ENCODE measurements around the gene HNF4A. TPM values are rescaled to one million over a fixed set of nuclear protein-coding genes. Genes with fewer than 3 reads are reported as not detected.

Gene HNF4A
- total RNA-seq, 1 donor from 2014 or later, result 0.09 TPM

DNA sequence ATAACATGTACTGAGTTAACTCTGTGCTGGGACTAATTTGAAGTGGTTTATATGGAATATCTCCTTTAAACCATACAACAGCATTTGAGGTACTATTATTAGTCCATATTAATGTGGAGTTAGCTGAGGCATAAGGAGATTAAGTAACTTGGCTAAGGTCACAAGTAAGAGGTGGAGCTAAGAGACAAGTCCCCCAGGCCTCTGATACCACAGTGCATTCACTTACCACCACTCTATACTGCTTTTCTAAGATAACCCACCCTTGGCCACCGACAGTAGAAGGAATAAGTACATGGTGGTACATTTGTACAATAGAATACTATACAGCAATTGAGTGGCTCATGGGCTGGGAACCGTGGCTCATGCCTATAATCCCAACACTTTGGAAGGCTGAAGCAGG, 103.8 kb downstream of the HNF4A start:
- no peaks in the 10 kb centered on the region for H3K27me3 Mint-ChIP-seq (ENCODE audit: low read depth)
- no peaks in the 10 kb centered on the region for H3K36me3 Mint-ChIP-seq
- H3K27ac Mint-ChIP-seq, result no peak overlapping the region
- no peak overlapping the region for H3K4me3 Mint-ChIP-seq
- H3K4me1 Mint-ChIP-seq, result no peaks in the 10 kb centered on the region
- TF ChIP-seq, protein P1, sequence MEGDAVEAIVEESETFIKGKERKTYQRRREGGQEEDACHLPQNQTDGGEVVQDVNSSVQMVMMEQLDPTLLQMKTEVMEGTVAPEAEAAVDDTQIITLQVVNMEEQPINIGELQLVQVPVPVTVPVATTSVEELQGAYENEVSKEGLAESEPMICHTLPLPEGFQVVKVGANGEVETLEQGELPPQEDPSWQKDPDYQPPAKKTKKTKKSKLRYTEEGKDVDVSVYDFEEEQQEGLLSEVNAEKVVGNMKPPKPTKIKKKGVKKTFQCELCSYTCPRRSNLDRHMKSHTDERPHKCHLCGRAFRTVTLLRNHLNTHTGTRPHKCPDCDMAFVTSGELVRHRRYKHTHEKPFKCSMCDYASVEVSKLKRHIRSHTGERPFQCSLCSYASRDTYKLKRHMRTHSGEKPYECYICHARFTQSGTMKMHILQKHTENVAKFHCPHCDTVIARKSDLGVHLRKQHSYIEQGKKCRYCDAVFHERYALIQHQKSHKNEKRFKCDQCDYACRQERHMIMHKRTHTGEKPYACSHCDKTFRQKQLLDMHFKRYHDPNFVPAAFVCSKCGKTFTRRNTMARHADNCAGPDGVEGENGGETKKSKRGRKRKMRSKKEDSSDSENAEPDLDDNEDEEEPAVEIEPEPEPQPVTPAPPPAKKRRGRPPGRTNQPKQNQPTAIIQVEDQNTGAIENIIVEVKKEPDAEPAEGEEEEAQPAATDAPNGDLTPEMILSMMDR (IDR thresholded peaks at IDR 0.05; ENCODE audit: unreplicated experiment), result no peak
- no peak for DNase-seq (ENCODE audit: low spot score in 2 of 2, unreplicated experiment in 2 of 2)
- H3K9me3 Mint-ChIP-seq, result no peaks in the 10 kb centered on the region

DNA sequence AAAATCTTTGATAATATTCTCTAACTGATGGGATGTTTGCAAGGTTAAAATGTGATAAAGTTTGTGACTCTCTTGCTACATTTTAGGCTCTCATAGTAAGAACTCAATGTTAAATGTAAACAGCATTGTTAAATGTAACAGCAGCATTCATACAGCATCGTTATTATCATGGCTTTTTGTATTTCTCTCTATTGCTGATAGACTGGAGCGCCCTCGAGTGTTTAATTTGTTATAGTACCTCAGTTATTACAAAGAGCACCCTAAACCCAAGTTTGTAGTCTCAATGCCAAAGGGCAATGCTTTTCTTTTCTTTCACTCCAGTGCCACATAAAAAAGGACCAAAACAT, 105.3 kb downstream of the HNF4A start:
- Mint-ChIP-seq H3K27ac (no peak overlapping the region), H3K4me1 (no peaks in the 10 kb centered on the region), H3K4me3 (no peak overlapping the region), H3K9me3 (no peaks in the 10 kb centered on the region), H3K27me3 (ENCODE audit: low read depth) (no peaks in the 10 kb centered on the region), H3K36me3 (no peaks in the 10 kb centered on the region)
- no peak for DNase-seq (ENCODE audit: low spot score in 2 of 2, unreplicated experiment in 2 of 2)
- TF ChIP-seq, protein P1 (IDR thresholded peaks at IDR 0.05; ENCODE audit: unreplicated experiment), result no peak

DNA sequence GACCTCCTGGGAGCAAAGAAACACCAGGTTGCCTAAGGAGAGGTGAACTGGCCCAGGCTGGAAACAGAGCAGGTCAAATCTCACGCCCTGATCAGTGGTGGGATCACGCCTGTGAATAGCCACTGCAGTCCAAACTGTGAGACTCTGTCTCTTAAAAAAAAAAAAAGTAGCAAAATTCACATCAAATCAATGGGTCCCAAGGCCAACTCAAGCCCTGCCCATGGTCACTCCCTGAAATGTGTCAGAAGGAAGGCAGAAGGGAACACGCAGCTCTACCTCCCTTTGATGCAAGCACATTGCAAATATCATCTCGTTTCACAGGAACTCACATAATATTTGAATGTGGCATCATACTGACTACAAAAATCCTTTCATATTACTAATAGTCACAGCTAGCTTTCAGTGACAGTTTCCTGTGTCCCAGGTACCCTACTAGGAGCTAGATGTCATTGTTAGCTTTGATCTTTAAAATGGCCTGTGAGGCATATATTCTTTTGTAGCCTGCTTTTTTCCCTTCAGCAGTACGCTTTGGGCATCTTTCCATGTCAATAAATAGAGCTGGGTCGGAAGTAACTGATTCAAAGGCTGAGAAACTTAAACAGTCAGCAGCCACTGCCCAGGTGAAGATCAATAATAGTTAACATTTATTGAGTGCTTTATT, 105.8 kb downstream of the HNF4A start:
- H3K36me3 Mint-ChIP-seq, result no peaks in the 10 kb centered on the region
- no peak overlapping the region for H3K4me3 Mint-ChIP-seq
- DNase-seq (ENCODE audit: low spot score in 2 of 2, unreplicated experiment in 2 of 2), result no peak
- no peak overlapping the region for H3K27ac Mint-ChIP-seq
- no peaks in the 10 kb centered on the region for H3K27me3 Mint-ChIP-seq (ENCODE audit: low read depth)
- TF ChIP-seq, protein P1 (IDR thresholded peaks at IDR 0.05; ENCODE audit: unreplicated experiment), result no peak
- H3K9me3 Mint-ChIP-seq, result no peaks in the 10 kb centered on the region
- H3K4me1 Mint-ChIP-seq, result no peaks in the 10 kb centered on the region

DNA sequence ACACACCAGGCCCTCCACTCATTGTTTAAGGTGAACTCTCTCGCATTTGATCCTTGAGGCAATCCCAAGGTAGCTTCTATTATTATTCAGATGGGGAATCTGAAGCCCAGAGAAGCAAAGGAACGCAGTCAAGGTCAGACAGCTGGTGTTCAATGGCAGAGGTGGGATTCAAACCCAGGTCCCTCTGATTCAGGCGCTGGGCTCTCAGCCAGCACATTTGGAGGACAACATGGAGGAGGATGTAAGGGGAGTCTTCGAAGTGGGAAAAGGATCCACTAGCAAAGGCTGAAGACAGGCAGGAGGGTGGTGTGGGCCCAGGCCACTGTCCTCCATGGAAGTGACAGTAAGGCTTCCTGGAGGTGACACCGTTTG, 106.3 kb downstream of the HNF4A start:
- DNase-seq (ENCODE audit: low spot score in 2 of 2, unreplicated experiment in 2 of 2), result no peak
- H3K27me3 Mint-ChIP-seq (ENCODE audit: low read depth), result no peaks in the 10 kb centered on the region
- H3K9me3 Mint-ChIP-seq, result no peaks in the 10 kb centered on the region
- H3K4me3 Mint-ChIP-seq, result no peak overlapping the region
- H3K4me1 Mint-ChIP-seq, result no peaks in the 10 kb centered on the region
- H3K36me3 Mint-ChIP-seq, result no peaks in the 10 kb centered on the region
- TF ChIP-seq, protein P1 (IDR thresholded peaks at IDR 0.05; ENCODE audit: unreplicated experiment), result no peak
- H3K27ac Mint-ChIP-seq, result no peak overlapping the region

DNA sequence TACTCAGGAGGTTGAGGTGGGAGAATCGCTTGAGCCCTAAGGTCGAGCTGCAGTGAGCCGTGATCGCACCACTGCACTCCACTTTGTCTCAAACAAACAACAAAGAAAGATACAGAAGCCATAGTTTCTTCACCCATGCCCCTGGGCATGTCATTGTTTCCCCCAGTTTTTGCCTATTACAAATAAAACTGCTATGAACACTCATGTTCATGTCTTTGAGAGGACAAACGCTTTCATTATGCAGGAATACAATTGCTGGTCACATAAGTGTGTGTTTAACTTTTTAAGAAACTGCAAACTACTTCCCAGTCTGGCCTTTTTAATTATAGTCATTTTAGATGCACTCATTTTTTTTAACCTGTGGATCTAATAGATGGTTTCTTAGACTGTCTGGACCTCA, 108.0 kb downstream of the HNF4A start:
- H3K36me3 Mint-ChIP-seq, result no peaks in the 10 kb centered on the region
- TF ChIP-seq, protein P1 (IDR thresholded peaks at IDR 0.05; ENCODE audit: unreplicated experiment), result no peak
- no peaks in the 10 kb centered on the region for H3K9me3 Mint-ChIP-seq
- DNase-seq (ENCODE audit: low spot score in 2 of 2, unreplicated experiment in 2 of 2), result no peak
- no peaks in the 10 kb centered on the region for H3K4me1 Mint-ChIP-seq
- no peaks in the 10 kb centered on the region for H3K27me3 Mint-ChIP-seq (ENCODE audit: low read depth)
- H3K4me3 Mint-ChIP-seq, result no peak overlapping the region
- no peak overlapping the region for H3K27ac Mint-ChIP-seq

DNA sequence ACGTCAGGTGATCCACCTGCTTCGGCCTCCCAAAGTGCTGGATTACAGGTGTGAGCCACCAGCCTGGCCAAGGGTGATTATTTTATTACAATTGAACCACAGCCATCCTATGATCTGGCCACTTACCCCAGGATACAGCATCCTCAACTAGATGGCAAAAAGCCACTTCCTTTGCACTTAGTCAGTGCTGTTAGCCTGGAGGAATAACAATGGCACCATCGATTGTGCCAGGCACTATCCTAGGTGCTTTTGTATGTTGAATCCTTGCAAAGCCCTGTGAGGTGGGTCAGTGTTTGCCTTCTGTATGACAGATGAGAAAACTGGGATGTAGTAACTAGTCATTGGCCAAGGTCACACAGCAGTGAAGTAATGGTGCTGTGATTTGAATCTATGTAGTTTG, 109.0 kb downstream of the HNF4A start:
- H3K4me3 Mint-ChIP-seq, result no peak overlapping the region
- no peaks in the 10 kb centered on the region for H3K27me3 Mint-ChIP-seq (ENCODE audit: low read depth)
- H3K36me3 Mint-ChIP-seq, result no peaks in the 10 kb centered on the region
- no peaks in the 10 kb centered on the region for H3K9me3 Mint-ChIP-seq
- no peak overlapping the region for H3K27ac Mint-ChIP-seq
- DNase-seq (ENCODE audit: low spot score in 2 of 2, unreplicated experiment in 2 of 2), result no peak
- TF ChIP-seq, protein P1 (IDR thresholded peaks at IDR 0.05; ENCODE audit: unreplicated experiment), result no peak
- H3K4me1 Mint-ChIP-seq, result no peaks in the 10 kb centered on the region

All from mesothelial cell of epicardium (in vitro differentiated cells).